ENCODE results near the gene ZNF615. TPM values are rescaled to one million over a fixed set of nuclear protein-coding genes. Genes with fewer than 3 reads are reported as not detected.
"Not testable (repeated sequence)": the region's sequence is repeated elsewhere in the genome, so short reads cannot be mapped to it uniquely, and the experiment has no call there.

Gene ZNF615
- 14.7 and 15.7 TPM in 2 replicates for total RNA-seq
- polyA plus RNA-seq: 6.2 and 7.8 TPM in 2 replicates
- polyA plus RNA-seq (2012): 4.5 and 4.8 TPM in 2 replicates
- polyA minus RNA-seq (ENCODE audit: low replicate concordance): 3.5 and 21.6 TPM in 2 replicates

- no peak for TF ChIP-seq CTCF (conservative IDR thresholded peaks at IDR 0.05 in 1 of 2, IDR thresholded peaks at IDR 0.05 in 1 of 2; ENCODE audit: low read depth in 1 of 2, low read length in 2 of 2)
- TF ChIP-seq EZH2 (IDR thresholded peaks at IDR 0.05; ENCODE audit: low read length, missing control alignments): no peak
- DNase-seq (ENCODE audit: low read depth in 2 of 2): peak; percentile 81 to 88
- peak within 1 kb of the TSS; percentile 100 for H2AFZ ChIP-seq (ENCODE audit: low read length)
- H3K27me3 ChIP-seq (ENCODE audit: control insufficient read depth, insufficient read depth, low read length): no peaks in the 10 kb centered on the region
- H3K9me3 ChIP-seq (ENCODE audit: control insufficient read depth, insufficient read depth, low read depth, low read length): no peaks in the 10 kb centered on the region
- H3K36me3 ChIP-seq (ENCODE audit: control insufficient read depth, insufficient read depth, low read length): no peaks in the 10 kb centered on the region
- peak within 1 kb of the TSS; percentile 80 for H3K27ac ChIP-seq (ENCODE audit: insufficient read depth, low read length)
- H3K4me2 ChIP-seq (ENCODE audit: extremely low read depth, insufficient read depth, low read length): peak within 1 kb of the TSS; percentile 78
- H4K20me1 ChIP-seq (ENCODE audit: control insufficient read depth, extremely low read depth, insufficient read depth, low read length): no peaks in the 10 kb centered on the region
- H3K4me1 ChIP-seq (ENCODE audit: control insufficient read depth, extremely low read depth, insufficient read depth, low read length): no peaks in the 10 kb centered on the region
- peak within 1 kb of the TSS; percentile 54 for H3K9ac ChIP-seq (ENCODE audit: insufficient read depth, low read length)
- H3K4me3 ChIP-seq (replicated peaks in 1 of 4; ENCODE audit: control extremely low read depth in 1 of 4, insufficient read depth in 1 of 4, low read depth in 3 of 4, low read length in 4 of 4): peak within 1 kb of the TSS; percentile 87 to 98 (median 96)
- H3K79me2 ChIP-seq (ENCODE audit: control insufficient read depth, insufficient read depth, low read length): no peaks in the 10 kb centered on the region
Observed at GRCh38 chr19:52007806-52008557, at the start of gene ZNF615. Gene ZNF615, minus strand, starts transcription at chr19:52008211. Its CDS starts 4,500 bp downstream, at chr19:52003711.

GRCh38 chr19:52056480-52056879 lies 48.5 kb upstream of the ZNF615 start:
- H3K9ac ChIP-seq (ENCODE audit: insufficient read depth, low read length); H3K79me2 ChIP-seq (ENCODE audit: control insufficient read depth, insufficient read depth, low read length); H3K36me3 ChIP-seq (ENCODE audit: control insufficient read depth, insufficient read depth, low read length); H3K9me3 ChIP-seq (ENCODE audit: control insufficient read depth, insufficient read depth, low read depth, low read length); DNase-seq (ENCODE audit: low read depth in 2 of 2); H3K27ac ChIP-seq (ENCODE audit: insufficient read depth, low read length); H2AFZ ChIP-seq (ENCODE audit: low read length); H3K4me3 ChIP-seq (replicated peaks in 1 of 4; ENCODE audit: control extremely low read depth in 1 of 4, insufficient read depth in 1 of 4, low read depth in 3 of 4, low read length in 4 of 4); H3K4me2 ChIP-seq (ENCODE audit: extremely low read depth, insufficient read depth, low read length); H3K4me1 ChIP-seq (ENCODE audit: control insufficient read depth, extremely low read depth, insufficient read depth, low read length); H3K27me3 ChIP-seq (ENCODE audit: control insufficient read depth, insufficient read depth, low read length); H4K20me1 ChIP-seq (ENCODE audit: control insufficient read depth, extremely low read depth, insufficient read depth, low read length): not testable (repeated sequence)

- H3K4me3 ChIP-seq (replicated peaks in 1 of 4; ENCODE audit: control extremely low read depth in 1 of 4, insufficient read depth in 1 of 4, low read depth in 3 of 4, low read length in 4 of 4): not testable (repeated sequence)
Observed at GRCh38 chr19:52051736-52052135, 43.7 kb upstream of the ZNF615 start.

More at GRCh38 chr19:52051736-52052135, 43.7 kb upstream of the ZNF615 start:
- H3K4me1 ChIP-seq (ENCODE audit: control insufficient read depth, extremely low read depth, insufficient read depth, low read length); H4K20me1 ChIP-seq (ENCODE audit: control insufficient read depth, extremely low read depth, insufficient read depth, low read length); H3K4me2 ChIP-seq (ENCODE audit: extremely low read depth, insufficient read depth, low read length); H3K27ac ChIP-seq (ENCODE audit: insufficient read depth, low read length); H3K9me3 ChIP-seq (ENCODE audit: control insufficient read depth, insufficient read depth, low read depth, low read length); H3K36me3 ChIP-seq (ENCODE audit: control insufficient read depth, insufficient read depth, low read length); H3K27me3 ChIP-seq (ENCODE audit: control insufficient read depth, insufficient read depth, low read length); H3K79me2 ChIP-seq (ENCODE audit: control insufficient read depth, insufficient read depth, low read length); DNase-seq (ENCODE audit: low read depth in 2 of 2); H3K9ac ChIP-seq (ENCODE audit: insufficient read depth, low read length); H2AFZ ChIP-seq (ENCODE audit: low read length): not testable (repeated sequence)
